Measurements from ENCODE around the gene SPANXC.
"Not testable (repeated sequence)": the region's sequence is repeated elsewhere in the genome, so short reads cannot be mapped to it uniquely, and the experiment has no call there.

The SPANXC gene, protein sequence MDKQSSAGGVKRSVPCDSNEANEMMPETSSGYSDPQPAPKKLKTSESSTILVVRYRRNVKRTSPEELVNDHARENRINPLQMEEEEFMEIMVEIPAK

GRCh38 chrX:141242417-141242816 is at the start of gene SPANXC:
SPANXC (minus strand) TSS chrX:141242517; CDS start chrX:141242457, 60 bp downstream.
- DNase-seq, result not testable (repeated sequence)

DNA sequence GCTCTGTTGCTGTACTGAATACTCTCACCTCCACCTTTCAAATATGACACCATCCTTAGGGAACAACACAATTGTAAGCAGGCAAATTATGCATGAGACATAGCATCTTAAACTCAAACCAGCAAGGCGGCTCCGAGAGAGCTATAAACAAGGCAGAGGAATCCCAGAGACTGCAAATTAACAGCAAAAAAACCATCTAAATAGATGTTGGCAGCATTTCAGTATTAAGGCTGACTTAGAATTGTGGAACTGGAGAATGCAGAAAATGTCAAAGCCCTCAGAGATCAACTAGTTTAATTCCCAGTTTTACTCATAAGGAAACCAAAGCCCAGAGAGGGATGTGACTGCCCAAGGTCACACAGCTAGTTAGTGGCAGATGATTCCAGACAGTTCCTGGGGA is 37.2 kb upstream of the SPANXC start:
- no peak for DNase-seq

DNA sequence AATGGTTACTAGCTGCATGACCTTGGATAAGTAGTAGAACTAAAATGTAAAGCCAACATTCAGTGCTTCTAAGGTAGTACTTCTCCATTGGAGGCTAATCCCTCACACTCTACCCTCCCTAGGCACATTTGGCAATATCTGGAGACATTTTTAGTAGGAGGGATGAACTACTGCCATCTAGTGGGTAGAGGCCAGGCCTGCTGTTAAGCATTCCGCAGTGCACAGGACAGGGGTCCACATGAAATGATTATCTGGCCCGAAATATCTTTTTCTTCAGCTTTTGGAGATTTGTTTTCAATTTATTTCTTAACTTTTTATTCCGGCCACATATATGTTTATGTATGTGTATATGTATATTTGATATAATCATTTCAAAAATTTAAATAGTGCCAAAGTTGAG is 36.0 kb upstream of the SPANXC start:
- DNase-seq, result peak; percentile 21

DNA sequence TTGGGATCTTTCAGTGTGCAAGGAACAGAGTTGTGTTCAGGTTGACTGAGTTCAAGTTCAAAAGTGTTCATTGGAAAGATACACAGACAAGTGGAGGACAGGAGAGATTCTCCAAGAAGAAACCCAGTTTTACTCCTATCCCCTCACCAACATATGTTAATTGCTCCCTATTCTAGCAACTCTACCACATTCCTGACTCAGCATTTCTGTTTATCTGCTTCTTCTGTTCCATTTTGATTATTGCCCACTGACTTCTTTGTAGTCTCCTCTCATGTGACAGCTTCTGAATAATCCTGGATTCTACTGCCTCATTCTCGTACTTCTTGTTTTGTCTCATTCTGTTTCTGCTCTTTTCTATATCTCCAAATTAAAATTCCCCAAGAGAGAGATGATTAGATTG is 15.8 kb upstream of the SPANXC start:
- no peak for DNase-seq

DNA sequence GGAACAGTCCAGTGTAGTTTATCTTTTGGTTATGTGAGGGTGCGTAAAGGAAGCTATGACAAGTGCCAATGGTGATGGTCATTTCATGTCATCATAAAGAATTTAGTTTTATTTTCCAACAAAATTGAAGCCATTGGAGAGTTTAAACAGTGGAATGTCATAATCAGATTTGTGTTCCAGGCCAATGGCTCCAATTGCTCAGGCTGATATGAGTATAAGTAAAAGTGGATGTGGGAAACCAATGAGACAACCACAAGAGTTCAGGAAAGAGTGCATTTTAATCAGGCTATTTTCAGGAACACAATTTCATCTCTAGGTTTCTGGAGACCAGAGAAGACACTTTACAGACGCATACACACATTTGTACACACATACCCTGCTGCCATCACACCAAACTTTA is 20.7 kb downstream of the SPANXC start:
- DNase-seq, result no peak

DNA sequence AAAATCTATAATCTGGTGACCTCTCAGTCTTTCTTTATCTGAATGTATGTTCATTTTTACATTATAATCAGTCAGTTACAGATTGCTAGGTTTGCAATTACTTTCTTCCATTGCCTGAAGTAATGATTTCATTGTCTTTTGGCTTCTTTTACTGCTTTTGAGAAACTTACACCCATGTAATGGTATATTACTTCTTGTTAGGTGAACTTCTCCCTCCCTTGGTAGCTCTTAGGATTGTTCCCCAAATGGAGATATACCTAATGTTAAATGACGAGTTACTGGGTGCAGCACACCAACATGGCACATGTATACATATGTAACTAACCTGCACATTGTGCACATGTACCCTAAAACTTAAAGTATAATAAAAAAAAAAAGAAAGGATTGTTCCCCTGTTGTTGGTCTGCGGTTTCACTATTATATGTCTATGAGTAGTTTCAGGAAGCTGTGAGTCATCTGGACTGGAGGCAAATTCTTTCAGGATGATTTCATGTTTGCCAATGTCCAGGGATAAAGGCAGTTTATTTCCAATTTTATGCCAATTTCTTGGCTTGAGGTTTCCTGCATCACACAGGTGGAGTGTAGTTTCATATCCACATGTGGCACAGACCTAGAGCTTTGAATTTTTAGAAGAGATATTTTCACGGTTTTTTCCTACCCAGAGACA is 21.8 kb downstream of the SPANXC start:
- DNase-seq, result no peak

GRCh38 chrX:141214196-141214595 is 28.1 kb downstream of the SPANXC start:
- no peak for DNase-seq

- DNase-seq, result no peak
Measured at GRCh38 chrX:141201962-141202361, 40.4 kb downstream of the SPANXC start.

Measured in NCI-H748 treated with DMSO at 0.1 percent for 48 hours (cell line).